Measurements from ENCODE around the gene SAMMSON. TPM values are rescaled to one million over a fixed set of nuclear protein-coding genes. Genes with fewer than 3 reads are reported as not detected.

Gene SAMMSON
- total RNA-seq, 1 donor from 2014 or later, result not detected

- Mint-ChIP-seq H3K36me3 (ENCODE audit: low read depth) (no peaks in the 10 kb centered on the region), H3K27ac (ENCODE audit: unreplicated experiment) (peak overlapping the region; percentile 64), H3K27me3 (ENCODE audit: low read depth) (no peaks in the 10 kb centered on the region), H3K4me1 (peaks cover 50% of the 10 kb centered on the region), H3K9me3 (peaks cover 6% of the 10 kb centered on the region), H3K4me3 (no peak overlapping the region)
- DNase-seq (ENCODE audit: low read depth, low spot score), result no peak
- TF ChIP-seq CTCF (conservative IDR thresholded peaks at IDR 0.05), result no peak
Measured at GRCh38 chr3:69997631-69998307, 1.8 kb upstream of the SAMMSON start.

GRCh38 chr3:69998759-69999139 is 784 bp upstream of the SAMMSON start:
- Mint-ChIP-seq H3K9me3 (peaks cover 6% of the 10 kb centered on the region), H3K4me3 (no peak overlapping the region), H3K27me3 (ENCODE audit: low read depth) (no peaks in the 10 kb centered on the region), H3K4me1 (peaks cover 50% of the 10 kb centered on the region), H3K27ac (ENCODE audit: unreplicated experiment) (peak overlapping the region; percentile 94), H3K36me3 (ENCODE audit: low read depth) (no peaks in the 10 kb centered on the region)
- no peak for DNase-seq (ENCODE audit: low read depth, low spot score)
- no peak for TF ChIP-seq CTCF (conservative IDR thresholded peaks at IDR 0.05)

- TF ChIP-seq CTCF (conservative IDR thresholded peaks at IDR 0.05), result no peak
- H3K27me3 Mint-ChIP-seq (ENCODE audit: low read depth), result no peaks in the 10 kb centered on the region
- DNase-seq (ENCODE audit: low read depth, low spot score), result peak; percentile 18
- peaks cover 6% of the 10 kb centered on the region for H3K9me3 Mint-ChIP-seq
- no peak overlapping the region for H3K4me3 Mint-ChIP-seq
- peaks cover 50% of the 10 kb centered on the region for H3K4me1 Mint-ChIP-seq
- no peaks in the 10 kb centered on the region for H3K36me3 Mint-ChIP-seq (ENCODE audit: low read depth)
- peak overlapping the region; percentile 96 for H3K27ac Mint-ChIP-seq (ENCODE audit: unreplicated experiment)
Measured at GRCh38 chr3:70000028-70000410, 486 bp downstream of the SAMMSON start.

GRCh38 chr3:70000563-70001081 is 1.1 kb downstream of the SAMMSON start:
- no peak for TF ChIP-seq CTCF (conservative IDR thresholded peaks at IDR 0.05)
- no peaks in the 10 kb centered on the region for H3K27me3 Mint-ChIP-seq (ENCODE audit: low read depth)
- H3K9me3 Mint-ChIP-seq, result peaks cover 6% of the 10 kb centered on the region
- H3K4me3 Mint-ChIP-seq, result peak overlapping the region; percentile 53
- H3K4me1 Mint-ChIP-seq, result peaks cover 50% of the 10 kb centered on the region
- peak; percentile 31 for DNase-seq (ENCODE audit: low read depth, low spot score)
- H3K27ac Mint-ChIP-seq (ENCODE audit: unreplicated experiment), result peak overlapping the region; percentile 59
- no peaks in the 10 kb centered on the region for H3K36me3 Mint-ChIP-seq (ENCODE audit: low read depth)

- no peaks in the 10 kb centered on the region for H3K36me3 Mint-ChIP-seq (ENCODE audit: low read depth)
- H3K4me1 Mint-ChIP-seq, result peaks cover 38% of the 10 kb centered on the region
- no peak overlapping the region for H3K27ac Mint-ChIP-seq (ENCODE audit: unreplicated experiment)
- no peak overlapping the region for H3K4me3 Mint-ChIP-seq
- peaks cover 6% of the 10 kb centered on the region for H3K9me3 Mint-ChIP-seq
- TF ChIP-seq CTCF (conservative IDR thresholded peaks at IDR 0.05), result no peak
- H3K27me3 Mint-ChIP-seq (ENCODE audit: low read depth), result no peaks in the 10 kb centered on the region
- DNase-seq (ENCODE audit: low read depth, low spot score), result no peak
Measured at GRCh38 chr3:70003119-70003518, 3.6 kb downstream of the SAMMSON start.

Measured in neural crest cell (in vitro differentiated cells).